ENCODE measurements around the gene CCDC88B. TPM values are rescaled to one million over a fixed set of nuclear protein-coding genes. Genes with fewer than 3 reads are reported as not detected.

The CCDC88B gene, protein sequence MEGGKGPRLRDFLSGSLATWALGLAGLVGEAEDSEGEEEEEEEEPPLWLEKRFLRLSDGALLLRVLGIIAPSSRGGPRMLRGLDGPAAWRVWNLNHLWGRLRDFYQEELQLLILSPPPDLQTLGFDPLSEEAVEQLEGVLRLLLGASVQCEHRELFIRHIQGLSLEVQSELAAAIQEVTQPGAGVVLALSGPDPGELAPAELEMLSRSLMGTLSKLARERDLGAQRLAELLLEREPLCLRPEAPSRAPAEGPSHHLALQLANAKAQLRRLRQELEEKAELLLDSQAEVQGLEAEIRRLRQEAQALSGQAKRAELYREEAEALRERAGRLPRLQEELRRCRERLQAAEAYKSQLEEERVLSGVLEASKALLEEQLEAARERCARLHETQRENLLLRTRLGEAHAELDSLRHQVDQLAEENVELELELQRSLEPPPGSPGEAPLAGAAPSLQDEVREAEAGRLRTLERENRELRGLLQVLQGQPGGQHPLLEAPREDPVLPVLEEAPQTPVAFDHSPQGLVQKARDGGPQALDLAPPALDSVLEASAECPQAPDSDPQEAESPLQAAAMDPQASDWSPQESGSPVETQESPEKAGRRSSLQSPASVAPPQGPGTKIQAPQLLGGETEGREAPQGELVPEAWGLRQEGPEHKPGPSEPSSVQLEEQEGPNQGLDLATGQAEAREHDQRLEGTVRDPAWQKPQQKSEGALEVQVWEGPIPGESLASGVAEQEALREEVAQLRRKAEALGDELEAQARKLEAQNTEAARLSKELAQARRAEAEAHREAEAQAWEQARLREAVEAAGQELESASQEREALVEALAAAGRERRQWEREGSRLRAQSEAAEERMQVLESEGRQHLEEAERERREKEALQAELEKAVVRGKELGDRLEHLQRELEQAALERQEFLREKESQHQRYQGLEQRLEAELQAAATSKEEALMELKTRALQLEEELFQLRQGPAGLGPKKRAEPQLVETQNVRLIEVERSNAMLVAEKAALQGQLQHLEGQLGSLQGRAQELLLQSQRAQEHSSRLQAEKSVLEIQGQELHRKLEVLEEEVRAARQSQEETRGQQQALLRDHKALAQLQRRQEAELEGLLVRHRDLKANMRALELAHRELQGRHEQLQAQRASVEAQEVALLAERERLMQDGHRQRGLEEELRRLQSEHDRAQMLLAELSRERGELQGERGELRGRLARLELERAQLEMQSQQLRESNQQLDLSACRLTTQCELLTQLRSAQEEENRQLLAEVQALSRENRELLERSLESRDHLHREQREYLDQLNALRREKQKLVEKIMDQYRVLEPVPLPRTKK (N-terminal part only)
- 1.8 and 3.0 TPM in 2 replicates for total RNA-seq (2014; rRNA removed; shearing (Covaris generic); ENCODE audit: low replicate concordance)

DNA sequence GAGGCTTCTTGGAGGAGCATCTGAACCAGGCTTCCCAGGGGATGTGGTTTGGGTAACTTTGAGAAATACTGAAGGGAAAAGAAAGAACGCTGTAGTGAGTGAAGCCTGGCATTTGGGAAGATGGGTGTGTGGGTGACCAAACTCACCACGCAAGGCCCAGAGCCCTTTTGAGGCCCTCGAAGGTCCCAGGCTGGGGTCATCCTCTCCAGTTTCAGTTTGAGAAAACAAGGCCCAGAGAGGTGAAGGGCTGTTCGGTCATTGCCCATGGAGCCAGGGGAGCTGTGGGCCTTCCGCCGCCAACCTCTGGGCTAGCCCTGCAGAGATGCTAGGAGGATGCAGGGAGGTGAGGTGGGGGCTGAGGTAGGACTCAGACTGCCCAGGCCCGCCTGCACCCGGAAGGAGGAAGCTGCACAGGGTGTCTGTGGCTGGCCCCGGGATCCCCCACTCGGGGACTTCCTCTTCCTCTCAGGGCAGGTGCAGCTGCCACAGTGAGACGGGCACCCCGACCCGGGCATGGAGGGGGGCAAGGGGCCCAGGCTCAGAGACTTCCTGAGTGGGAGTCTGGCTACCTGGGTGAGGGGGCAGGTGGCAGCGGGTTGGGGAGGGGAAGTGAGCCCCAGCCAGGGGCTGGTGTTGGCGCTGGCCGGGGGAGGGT is at the start of gene CCDC88B:
CCDC88B (plus strand) TSS at position 451 of the 655 bp plus-strand sequence; CDS start at position 514, 63 bp downstream.
- H3K9me3 ChIP-seq: no peaks in the 10 kb centered on the region

DNA sequence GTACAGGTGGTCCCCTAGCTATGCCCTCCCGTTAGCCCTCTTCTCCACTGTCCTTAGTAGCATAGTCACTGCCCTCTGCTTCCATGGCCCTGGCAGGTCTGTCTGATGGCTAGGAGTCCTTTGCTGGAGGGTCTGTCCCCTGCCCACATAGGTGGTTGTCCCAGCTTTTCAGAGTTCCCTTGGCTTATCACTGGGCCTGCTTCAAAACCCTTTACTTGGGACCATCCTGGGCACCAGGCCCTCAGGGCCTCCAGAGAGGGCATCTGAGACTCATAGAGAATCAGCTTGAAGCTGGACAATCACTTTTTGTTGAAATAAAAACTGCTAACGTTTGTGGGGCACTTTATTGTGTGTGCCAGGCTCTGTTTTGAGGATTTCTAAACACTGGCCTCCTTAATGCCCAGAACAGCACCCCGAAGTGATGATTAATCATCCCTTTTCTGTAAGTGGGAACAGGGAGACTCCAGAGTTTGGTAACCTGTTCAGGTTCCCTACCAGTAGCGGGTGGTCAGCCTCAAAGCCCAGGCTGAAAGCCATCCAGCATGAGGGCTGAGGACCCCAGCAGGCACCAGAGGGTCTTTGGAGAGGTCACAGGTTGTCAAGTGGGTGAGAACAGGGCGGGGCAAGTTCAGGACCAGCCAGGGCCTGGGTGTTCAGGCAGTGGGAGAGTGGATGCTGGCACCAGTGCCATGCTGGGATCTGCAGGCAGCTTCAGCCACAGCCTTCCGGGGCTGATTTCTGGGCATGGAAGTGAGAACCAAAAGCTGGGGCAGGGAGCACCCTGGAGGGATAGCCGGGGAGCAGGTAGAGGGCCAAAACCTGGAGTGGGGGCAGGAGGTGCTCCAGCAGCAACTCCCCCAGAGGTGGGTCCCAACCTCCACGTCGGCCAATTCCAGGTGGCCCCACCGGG is 49.4 kb upstream of the CCDC88B start:
- H3K27me3 ChIP-seq: no peaks in the 10 kb centered on the region
- DNase-seq: no peak
- H3K9me3 ChIP-seq: no peaks in the 10 kb centered on the region
- no peak overlapping the region for H3K4me3 ChIP-seq
- H3K36me3 ChIP-seq: no peaks in the 10 kb centered on the region

More for the DNA sequence above, at the start of gene CCDC88B:
- DNase-seq: no peak
- Histone ChIP-seq H3K4me3 (no peak within 1 kb of the TSS), H3K36me3 (no peaks in the 10 kb centered on the region), H3K27me3 (no peaks in the 10 kb centered on the region)

DNA sequence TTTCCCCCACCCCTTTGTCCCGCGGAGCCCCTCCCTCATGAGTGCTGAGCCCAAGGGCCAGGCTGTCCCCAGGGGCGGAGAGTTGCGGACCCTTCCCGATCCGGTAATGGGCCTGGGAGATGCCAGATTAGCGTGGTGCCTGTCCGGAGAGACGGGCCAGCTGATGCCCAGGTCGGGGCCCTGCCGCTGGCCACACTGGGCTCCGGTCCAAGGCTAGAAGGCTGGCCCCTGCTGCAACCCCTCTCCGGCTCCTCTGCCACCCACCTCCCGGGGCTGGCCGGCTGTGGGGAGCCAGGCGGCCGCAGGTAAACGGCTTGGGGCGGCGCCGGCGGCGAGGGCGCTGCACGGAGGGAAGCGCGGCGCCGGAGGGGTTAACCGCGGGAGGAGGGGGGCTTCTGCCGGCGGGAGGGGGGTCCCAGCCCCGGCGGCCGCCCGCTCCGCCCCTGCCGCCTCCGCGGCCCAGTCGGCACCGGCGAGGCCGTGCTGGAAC is 48.7 kb upstream of the CCDC88B start, which contains the start of gene KCNK4:
KCNK4 (plus strand) TSS at position 41 of the 490 bp plus-strand sequence. CDS start 1,717 bp downstream, outside the sequence.
- Histone ChIP-seq H3K4me3 (no peak within 1 kb of the TSS), H3K9me3 (no peaks in the 10 kb centered on the region), H3K27me3 (no peaks in the 10 kb centered on the region), H3K36me3 (no peaks in the 10 kb centered on the region)
- DNase-seq: no peak

DNA sequence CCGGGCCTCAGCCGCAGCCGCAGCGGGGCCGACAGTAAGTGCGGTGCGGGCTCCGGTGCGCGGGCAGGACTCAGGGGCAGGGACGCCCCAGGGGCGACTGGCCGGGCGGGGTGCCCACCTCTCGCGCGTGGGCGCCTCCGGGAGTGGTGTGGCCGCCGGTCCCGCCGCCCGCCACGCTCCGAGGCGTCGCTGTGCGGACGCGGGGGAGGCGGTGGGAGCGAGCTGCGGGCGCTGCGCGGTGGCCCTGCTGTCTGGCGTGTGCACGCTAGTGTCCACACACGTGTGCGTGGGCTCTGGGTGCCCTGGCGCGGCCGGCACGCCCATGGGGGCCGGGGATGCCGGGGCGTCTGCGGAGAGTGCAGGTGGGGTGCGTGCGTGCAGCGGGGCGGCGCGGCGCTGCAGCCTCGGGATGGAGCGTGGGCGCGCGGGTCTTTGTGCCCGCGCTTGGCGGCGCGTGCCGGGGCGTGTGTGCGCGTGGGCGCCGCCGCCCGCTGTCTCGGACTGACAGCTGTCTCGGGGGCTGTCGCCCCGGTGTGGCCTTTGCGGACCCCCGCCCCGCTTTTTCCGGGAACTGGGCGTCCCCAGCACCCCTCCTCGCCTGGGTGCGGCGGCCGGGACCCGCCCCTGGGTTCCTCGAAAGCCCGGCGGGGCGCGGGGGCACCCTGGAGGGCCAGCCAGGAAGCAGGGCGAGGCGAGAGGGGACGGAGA is 48.1 kb upstream of the CCDC88B start:
- Histone ChIP-seq H3K4me3 (no peak overlapping the region), H3K36me3 (no peaks in the 10 kb centered on the region), H3K27me3 (no peaks in the 10 kb centered on the region), H3K9me3 (no peaks in the 10 kb centered on the region)
- DNase-seq: no peak

DNA sequence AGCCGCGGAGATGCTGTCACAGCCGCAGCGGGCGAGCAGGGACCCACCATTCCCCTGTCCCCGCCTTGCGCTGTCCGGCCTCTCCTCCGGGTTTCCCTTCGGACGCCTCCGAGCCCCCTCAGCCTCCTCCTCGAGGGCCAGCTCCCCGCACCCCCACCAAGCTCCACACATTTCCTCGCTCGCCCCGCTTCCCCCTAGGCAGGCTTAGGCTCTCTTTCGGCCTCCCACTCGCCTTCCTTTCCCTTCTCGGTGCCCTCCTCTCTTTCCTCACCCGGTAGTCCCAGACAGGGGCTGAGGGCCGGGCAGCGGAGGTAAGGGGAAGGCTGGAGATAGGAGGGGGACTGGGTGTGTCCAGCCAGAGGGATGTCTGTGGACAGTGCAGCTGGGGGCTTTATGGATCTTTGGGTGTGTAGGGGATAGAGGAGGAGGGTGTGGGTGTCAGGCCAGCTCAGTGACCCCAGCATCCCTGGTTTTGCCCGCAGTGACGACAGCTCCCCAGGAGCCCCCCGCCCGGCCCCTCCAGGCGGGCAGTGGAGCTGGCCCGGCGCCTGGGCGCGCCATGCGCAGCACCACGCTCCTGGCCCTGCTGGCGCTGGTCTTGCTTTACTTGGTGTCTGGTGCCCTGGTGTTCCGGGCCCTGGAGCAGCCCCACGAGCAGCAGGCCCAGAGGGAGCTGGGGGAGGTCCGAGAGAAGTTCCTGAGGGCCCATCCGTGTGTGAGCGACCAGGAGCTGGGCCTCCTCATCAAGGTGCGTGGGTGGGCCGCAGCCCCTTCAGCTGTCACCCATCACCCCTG is 47.3 kb upstream of the CCDC88B start:
- H3K4me3 ChIP-seq: no peak overlapping the region
- H3K9me3 ChIP-seq: no peaks in the 10 kb centered on the region
- no peaks in the 10 kb centered on the region for H3K36me3 ChIP-seq
- no peak for DNase-seq
- H3K27me3 ChIP-seq: no peaks in the 10 kb centered on the region

DNA sequence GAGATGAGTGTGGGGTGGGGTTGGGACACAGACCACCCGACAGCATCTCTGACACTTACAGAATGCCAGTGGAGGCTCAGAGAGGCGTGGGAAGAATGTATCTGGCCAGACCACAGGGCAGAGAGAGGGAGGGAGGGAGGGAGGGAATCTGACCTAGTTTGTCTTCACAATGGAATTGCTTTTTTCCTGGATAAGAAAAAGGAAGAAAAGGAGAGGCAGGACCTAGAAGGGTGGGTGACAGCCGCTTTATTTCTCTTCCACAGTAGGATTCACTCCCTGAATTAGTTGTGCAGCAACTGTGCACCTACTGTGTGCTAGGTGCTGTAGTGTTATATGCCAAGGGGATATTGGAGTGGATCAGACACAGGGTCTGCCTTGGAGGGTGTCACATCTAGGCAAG is 45.2 kb upstream of the CCDC88B start:
- Histone ChIP-seq H3K4me3 (no peak overlapping the region), H3K36me3 (no peaks in the 10 kb centered on the region), H3K9me3 (no peaks in the 10 kb centered on the region), H3K27me3 (no peaks in the 10 kb centered on the region)
- DNase-seq: no peak

DNA sequence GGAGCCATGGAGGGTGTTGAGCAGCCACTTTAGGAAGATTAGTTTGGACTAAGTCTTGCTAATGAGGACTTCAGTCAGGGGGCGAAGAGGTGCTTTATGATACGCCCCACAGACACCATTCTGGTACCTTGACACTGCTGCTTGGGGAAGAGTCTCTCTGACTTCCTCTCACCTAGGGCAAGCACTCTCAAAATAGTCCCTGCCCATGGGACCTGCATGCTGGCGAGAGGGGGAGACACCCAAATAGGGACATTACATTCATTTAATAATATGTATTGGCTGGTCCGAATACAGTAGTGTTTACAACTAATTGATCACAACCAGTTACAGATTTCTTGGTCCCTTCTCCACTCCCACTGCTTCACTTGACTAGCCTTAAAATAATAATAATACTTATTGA is 44.2 kb upstream of the CCDC88B start:
- 0 out of 2 replicates have a peak, but pooled peaks cover 2% of the 10 kb centered on the region for H3K27me3 ChIP-seq
- no peak for DNase-seq
- no peak overlapping the region for H3K4me3 ChIP-seq
- H3K36me3 ChIP-seq: no peaks in the 10 kb centered on the region
- H3K9me3 ChIP-seq: no peaks in the 10 kb centered on the region

DNA sequence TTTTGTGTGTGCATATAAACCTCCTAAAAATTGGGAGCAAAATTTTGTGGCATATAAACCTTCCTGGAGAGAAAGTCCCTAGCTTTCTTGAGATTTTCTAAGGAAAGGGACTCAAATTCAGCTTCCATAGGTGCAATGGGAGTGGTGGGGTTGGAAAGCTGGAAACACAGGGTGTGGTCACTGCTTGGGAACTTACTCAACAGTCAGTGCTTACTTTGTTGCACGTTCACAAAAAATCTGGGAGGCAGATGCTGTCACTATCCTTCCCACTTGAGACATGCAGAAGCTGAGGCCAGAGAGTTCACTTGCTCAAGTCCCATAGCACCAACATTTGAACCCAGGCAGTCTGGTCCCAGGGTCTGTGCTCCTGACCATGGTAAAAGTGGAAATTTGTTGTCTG is 43.8 kb upstream of the CCDC88B start:
- Histone ChIP-seq H3K4me3 (no peak overlapping the region), H3K36me3 (no peaks in the 10 kb centered on the region), H3K27me3 (0 out of 2 replicates have a peak, but pooled peaks cover 2% of the 10 kb centered on the region), H3K9me3 (no peaks in the 10 kb centered on the region)
- DNase-seq: no peak

DNA sequence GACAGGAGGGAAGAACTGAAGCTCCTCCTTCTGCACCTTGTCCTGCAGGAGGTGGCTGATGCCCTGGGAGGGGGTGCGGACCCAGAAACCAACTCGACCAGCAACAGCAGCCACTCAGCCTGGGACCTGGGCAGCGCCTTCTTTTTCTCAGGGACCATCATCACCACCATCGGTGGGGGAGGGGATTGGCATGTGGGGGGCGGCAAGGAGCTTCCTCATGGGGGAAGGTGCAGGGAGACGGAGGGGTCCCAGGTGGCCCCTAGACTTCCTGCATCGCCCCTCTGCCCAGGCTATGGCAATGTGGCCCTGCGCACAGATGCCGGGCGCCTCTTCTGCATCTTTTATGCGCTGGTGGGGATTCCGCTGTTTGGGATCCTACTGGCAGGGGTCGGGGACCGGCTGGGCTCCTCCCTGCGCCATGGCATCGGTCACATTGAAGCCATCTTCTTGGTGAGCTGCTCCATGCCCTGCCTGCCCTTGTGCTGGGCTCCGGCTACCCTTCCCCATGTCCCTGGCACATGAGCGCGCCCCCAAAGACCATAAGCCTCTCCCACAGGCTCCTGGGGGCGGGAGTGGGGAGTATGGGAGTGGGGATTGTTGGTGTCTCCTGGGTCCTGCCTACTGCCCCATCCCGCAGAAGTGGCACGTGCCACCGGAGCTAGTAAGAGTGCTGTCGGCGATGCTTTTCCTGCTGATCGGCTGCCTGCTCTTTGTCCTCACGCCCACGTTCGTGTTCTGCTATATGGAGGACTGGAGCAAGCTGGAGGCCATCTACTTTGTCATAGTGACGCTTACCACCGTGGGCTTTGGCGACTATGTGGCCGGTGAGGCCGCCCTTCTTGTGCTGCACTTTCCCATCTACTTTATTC is 42.9 kb upstream of the CCDC88B start:
- no peaks in the 10 kb centered on the region for H3K9me3 ChIP-seq
- H3K27me3 ChIP-seq: 0 out of 2 replicates have a peak, but pooled peaks cover 2% of the 10 kb centered on the region
- H3K36me3 ChIP-seq: no peaks in the 10 kb centered on the region
- no peak overlapping the region for H3K4me3 ChIP-seq
- DNase-seq: no peak

DNA sequence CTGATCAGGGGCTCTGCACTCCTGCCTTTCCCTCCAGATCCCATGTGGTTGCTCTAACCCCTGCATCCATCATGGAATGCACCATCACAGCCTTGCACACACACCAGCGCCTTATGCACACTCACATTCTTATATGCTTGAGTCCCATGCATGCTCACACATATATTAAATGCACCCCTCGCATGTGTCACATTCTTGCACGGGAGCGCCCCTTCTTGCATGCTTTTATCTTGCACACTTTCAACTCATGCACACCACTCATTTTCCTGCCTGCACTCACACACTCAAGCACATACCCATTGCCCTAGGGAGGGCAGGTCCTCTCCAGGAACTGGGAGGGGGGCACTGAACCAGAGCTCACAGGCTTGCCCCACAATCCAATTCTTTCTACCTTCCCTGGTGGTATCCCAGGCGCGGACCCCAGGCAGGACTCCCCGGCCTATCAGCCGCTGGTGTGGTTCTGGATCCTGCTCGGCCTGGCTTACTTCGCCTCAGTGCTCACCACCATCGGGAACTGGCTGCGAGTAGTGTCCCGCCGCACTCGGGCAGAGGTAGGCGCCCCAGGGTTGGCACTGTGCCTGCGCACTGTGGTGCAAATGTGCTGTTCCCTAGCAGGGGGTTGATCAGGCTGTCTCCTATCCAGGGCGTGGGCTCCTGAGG is 42.2 kb upstream of the CCDC88B start:
- no peak overlapping the region for H3K4me3 ChIP-seq

DNA sequence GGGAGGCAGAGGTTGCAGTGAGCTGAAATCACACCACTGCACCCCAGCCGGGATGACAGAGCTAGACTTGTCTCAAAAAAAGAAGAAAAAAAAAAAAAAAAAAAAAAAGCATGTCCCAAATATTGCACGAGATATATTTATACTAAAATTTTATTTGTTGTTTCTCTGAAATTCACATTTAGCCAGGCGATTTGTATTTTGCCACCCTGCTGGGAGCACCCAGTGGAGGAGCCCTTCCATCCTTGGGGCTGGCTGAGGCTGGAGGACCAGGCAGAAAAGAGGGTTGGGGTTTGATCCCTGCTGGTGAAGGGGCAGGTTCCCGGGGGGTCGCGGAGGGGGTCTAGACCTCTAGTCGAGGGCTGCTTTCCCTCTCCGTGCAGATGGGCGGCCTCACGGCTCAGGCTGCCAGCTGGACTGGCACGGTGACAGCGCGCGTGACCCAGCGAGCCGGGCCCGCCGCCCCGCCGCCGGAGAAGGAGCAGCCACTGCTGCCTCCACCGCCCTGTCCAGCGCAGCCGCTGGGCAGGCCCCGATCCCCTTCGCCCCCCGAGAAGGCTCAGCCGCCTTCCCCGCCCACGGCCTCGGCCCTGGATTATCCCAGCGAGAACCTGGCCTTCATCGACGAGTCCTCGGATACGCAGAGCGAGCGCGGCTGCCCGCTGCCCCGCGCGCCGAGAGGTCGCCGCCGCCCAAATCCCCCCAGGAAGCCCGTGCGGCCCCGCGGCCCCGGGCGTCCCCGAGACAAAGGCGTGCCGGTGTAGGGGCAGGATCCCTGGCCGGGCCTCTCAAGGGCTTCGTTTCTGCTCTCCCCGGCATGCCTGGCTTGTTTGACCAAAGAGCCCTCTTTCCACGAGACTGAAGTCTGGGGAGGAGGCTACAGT is 40.8 kb upstream of the CCDC88B start:
- H3K36me3 ChIP-seq: no peaks in the 10 kb centered on the region
- H3K27me3 ChIP-seq: 0 out of 2 replicates have a peak, but pooled peaks cover 2% of the 10 kb centered on the region
- H3K9me3 ChIP-seq: no peaks in the 10 kb centered on the region
- H3K4me3 ChIP-seq: no peak overlapping the region
- no peak for DNase-seq

More for the DNA sequence above, 42.2 kb upstream of the CCDC88B start:
- H3K36me3 ChIP-seq: no peaks in the 10 kb centered on the region
- DNase-seq: no peak
- 0 out of 2 replicates have a peak, but pooled peaks cover 2% of the 10 kb centered on the region for H3K27me3 ChIP-seq
- H3K9me3 ChIP-seq: no peaks in the 10 kb centered on the region
